ENCODE data around the gene KCNMA1. TPM values are rescaled to one million over a fixed set of nuclear protein-coding genes. Genes with fewer than 3 reads are reported as not detected.

The KCNMA1 gene
- total RNA-seq, 3 donors from 2014 or later (not counting 1 experiment from before 2014, with no cell fraction given): 0.40 to 1.8 (median 0.63) TPM

- no peak for TF ChIP-seq CTCF (IDR thresholded peaks at IDR 0.05)
- 77% methylated on average over 4 of the region's 6 CpGs for WGBS (ENCODE audit: insufficient coverage)
- ATAC-seq (no peak), DNase-seq (no peak)
- H3K27ac Mint-ChIP-seq: no peak overlapping the region
- H3K27me3 ChIP-seq (ENCODE audit: control insufficient read depth, insufficient read depth, low read length): no peaks in the 10 kb centered on the region
- no peak overlapping the region for H3K4me3 Mint-ChIP-seq
- no peak overlapping the region for H3K27ac ChIP-seq (ENCODE audit: low read length)
- H3K4me1 ChIP-seq (ENCODE audit: control insufficient read depth, insufficient read depth, low read length): no peaks in the 10 kb centered on the region
- intact Hi-C loops (cut with micrococcal nuclease): no loop called here
- H3K4me3 ChIP-seq (ENCODE audit: low read length): no peak overlapping the region
- no peaks in the 10 kb centered on the region for H3K9me3 Mint-ChIP-seq
- no peaks in the 10 kb centered on the region for H3K4me1 Mint-ChIP-seq
- no peaks in the 10 kb centered on the region for H3K36me3 Mint-ChIP-seq
- H3K27me3 Mint-ChIP-seq (ENCODE audit: low read depth in 2 of 2): peaks cover 0 to 8% of the 10 kb centered on the region in 2 donors
- H3K9me3 ChIP-seq (ENCODE audit: control insufficient read depth, insufficient read depth, low read length): no peaks in the 10 kb centered on the region
- no peaks in the 10 kb centered on the region for H3K36me3 ChIP-seq (ENCODE audit: control insufficient read depth, insufficient read depth, low read length)
These were observed 146.9 kb downstream of the KCNMA1 start for GRCh38 chr10:77490534-77491314.

GRCh38 chr10:77486517-77486916, 151.1 kb downstream of the KCNMA1 start:
- H3K4me1 Mint-ChIP-seq: no peaks in the 10 kb centered on the region
- Histone ChIP-seq H3K4me1 (ENCODE audit: control insufficient read depth, insufficient read depth, low read length) (no peaks in the 10 kb centered on the region), H3K4me3 (ENCODE audit: low read length) (no peak overlapping the region), H3K36me3 (ENCODE audit: control insufficient read depth, insufficient read depth, low read length) (no peaks in the 10 kb centered on the region), H3K27me3 (ENCODE audit: control insufficient read depth, insufficient read depth, low read length) (no peaks in the 10 kb centered on the region), H3K9me3 (ENCODE audit: control insufficient read depth, insufficient read depth, low read length) (no peaks in the 10 kb centered on the region), H3K27ac (ENCODE audit: low read length) (no peak overlapping the region)
- TF ChIP-seq CTCF (IDR thresholded peaks at IDR 0.05): no peak
- peaks cover 3 to 20% of the 10 kb centered on the region in 2 donors for H3K27me3 Mint-ChIP-seq (ENCODE audit: low read depth in 2 of 2)
- intact Hi-C loops (cut with micrococcal nuclease): no loop called here
- H3K27ac Mint-ChIP-seq: no peak overlapping the region
- no peaks in the 10 kb centered on the region for H3K36me3 Mint-ChIP-seq
- no peak for DNase-seq
- H3K9me3 Mint-ChIP-seq: no peaks in the 10 kb centered on the region
- 96% methylated on average over 3 of the region's 3 CpGs for WGBS (ENCODE audit: insufficient coverage)
- no peak overlapping the region for H3K4me3 Mint-ChIP-seq
- ATAC-seq: no peak

- Histone ChIP-seq H3K4me1 (ENCODE audit: control insufficient read depth, insufficient read depth, low read length) (no peaks in the 10 kb centered on the region), H3K9me3 (ENCODE audit: control insufficient read depth, insufficient read depth, low read length) (no peaks in the 10 kb centered on the region), H3K27ac (ENCODE audit: low read length) (no peak overlapping the region), H3K36me3 (ENCODE audit: control insufficient read depth, insufficient read depth, low read length) (no peaks in the 10 kb centered on the region), H3K4me3 (ENCODE audit: low read length) (no peak overlapping the region), H3K27me3 (ENCODE audit: control insufficient read depth, insufficient read depth, low read length) (no peaks in the 10 kb centered on the region)
- no peak overlapping the region for H3K27ac Mint-ChIP-seq
- H3K9me3 Mint-ChIP-seq: no peaks in the 10 kb centered on the region
- H3K36me3 Mint-ChIP-seq: no peaks in the 10 kb centered on the region
- intact Hi-C loops (cut with micrococcal nuclease): no loop called here
- TF ChIP-seq CTCF (IDR thresholded peaks at IDR 0.05): no peak
- DNase-seq (no peak), ATAC-seq (no peak)
- no peak overlapping the region for H3K4me3 Mint-ChIP-seq
- WGBS (ENCODE audit: insufficient coverage): 95% methylated on average over 2 of the region's 2 CpGs
- peaks cover 3 to 20% of the 10 kb centered on the region in 2 donors for H3K27me3 Mint-ChIP-seq (ENCODE audit: low read depth in 2 of 2)
- no peaks in the 10 kb centered on the region for H3K4me1 Mint-ChIP-seq
These were observed 151.8 kb downstream of the KCNMA1 start for GRCh38 chr10:77485847-77486246.

- no peak for TF ChIP-seq CTCF (IDR thresholded peaks at IDR 0.05)
- 40% methylated on average over 2 of the region's 2 CpGs for WGBS (ENCODE audit: insufficient coverage)
- DNase-seq (no peak), ATAC-seq (no peak)
- H3K9me3 Mint-ChIP-seq: no peaks in the 10 kb centered on the region
- Histone ChIP-seq H3K36me3 (ENCODE audit: control insufficient read depth, insufficient read depth, low read length) (no peaks in the 10 kb centered on the region), H3K27ac (ENCODE audit: low read length) (no peak overlapping the region), H3K9me3 (ENCODE audit: control insufficient read depth, insufficient read depth, low read length) (no peaks in the 10 kb centered on the region), H3K4me3 (ENCODE audit: low read length) (no peak overlapping the region), H3K4me1 (ENCODE audit: control insufficient read depth, insufficient read depth, low read length) (no peaks in the 10 kb centered on the region), H3K27me3 (ENCODE audit: control insufficient read depth, insufficient read depth, low read length) (no peaks in the 10 kb centered on the region)
- H3K4me1 Mint-ChIP-seq: no peaks in the 10 kb centered on the region
- H3K36me3 Mint-ChIP-seq: no peaks in the 10 kb centered on the region
- intact Hi-C loops (cut with micrococcal nuclease): no loop called here
- no peak overlapping the region for H3K27ac Mint-ChIP-seq
- no peak overlapping the region for H3K4me3 Mint-ChIP-seq
- H3K27me3 Mint-ChIP-seq (ENCODE audit: low read depth in 2 of 2): peaks cover 5 to 48% of the 10 kb centered on the region in 2 donors
These were observed 155.5 kb downstream of the KCNMA1 start for GRCh38 chr10:77482072-77482471.
